Gastroesophageal sphincter (tissue), 3 donors: Measurements from ENCODE around the gene SLIT3.

ENCODE experiments used
- CTCF ChIP-seq, 4 experiments: fragments of 200-600 bp in 2 of 4; fragments of 450-650 bp in 2 of 4; sonication (generic) in 1 of 4; IDR thresholded peaks; one replicate each; pipeline ENCODE4 v1.5.1; 2017 to 2019; ENCODE audit warnings: antibody characterized with exemption in 4 of 4, mild to moderate bottlenecking in 2 of 4, moderate library complexity in 2 of 4
- POLR2AphosphoS5 ChIP-seq: sonication (generic); formaldehyde crosslinking; IDR thresholded peaks from one replicate; pipeline ENCODE4 v1.6.1; 2017; ENCODE audit warnings: antibody characterized with exemption

DNA sequence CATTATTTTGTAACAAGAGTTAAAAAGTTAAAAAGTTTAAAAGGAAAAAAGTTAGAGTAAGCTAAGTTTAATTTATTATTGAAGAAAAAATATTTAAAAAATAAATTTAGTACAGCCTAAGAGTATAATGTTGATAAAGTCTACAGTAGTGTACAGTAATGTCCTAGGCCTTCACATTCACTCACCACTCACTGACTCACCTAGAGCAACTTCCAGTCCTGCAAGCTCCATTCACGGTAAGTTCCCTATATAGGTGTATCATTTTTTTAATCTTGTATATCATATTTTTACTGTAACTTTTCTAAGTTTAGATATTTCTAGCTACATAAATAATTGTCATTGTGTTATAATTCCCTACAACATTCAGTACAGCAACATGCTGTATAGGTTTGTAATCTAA, 652.4 kb downstream of the SLIT3 start:
- no peak for TF ChIP-seq POLR2AphosphoS5
- no peak for TF ChIP-seq CTCF (IDR thresholded peaks at IDR 0.05)
